ENCODE results near the gene ELOVL3. TPM values are rescaled to one million over a fixed set of nuclear protein-coding genes. Genes with fewer than 3 reads are reported as not detected.

ELOVL3 gene
- total RNA-seq, 4 donors from 2014 or later, result not detected

DNA sequence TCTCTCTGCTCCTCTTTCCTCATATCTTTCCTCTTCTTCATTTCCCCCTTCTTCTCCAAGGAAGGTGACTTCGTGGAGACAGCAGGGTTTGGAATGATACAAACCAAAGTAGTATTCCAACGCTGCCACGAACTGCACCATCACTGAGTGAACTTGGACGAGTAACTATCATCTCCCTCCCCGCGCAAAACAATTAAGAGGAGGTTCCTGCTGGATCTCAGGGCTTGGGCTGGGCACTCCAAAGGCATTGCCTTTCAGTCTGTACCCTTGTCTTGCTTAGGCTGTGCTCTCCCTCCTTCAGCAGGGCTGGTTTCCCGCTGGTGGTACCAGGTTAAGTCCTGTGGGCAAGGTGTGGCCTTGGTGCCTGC lies 16.0 kb downstream of the ELOVL3 start:
- TF ChIP-seq, protein P1, sequence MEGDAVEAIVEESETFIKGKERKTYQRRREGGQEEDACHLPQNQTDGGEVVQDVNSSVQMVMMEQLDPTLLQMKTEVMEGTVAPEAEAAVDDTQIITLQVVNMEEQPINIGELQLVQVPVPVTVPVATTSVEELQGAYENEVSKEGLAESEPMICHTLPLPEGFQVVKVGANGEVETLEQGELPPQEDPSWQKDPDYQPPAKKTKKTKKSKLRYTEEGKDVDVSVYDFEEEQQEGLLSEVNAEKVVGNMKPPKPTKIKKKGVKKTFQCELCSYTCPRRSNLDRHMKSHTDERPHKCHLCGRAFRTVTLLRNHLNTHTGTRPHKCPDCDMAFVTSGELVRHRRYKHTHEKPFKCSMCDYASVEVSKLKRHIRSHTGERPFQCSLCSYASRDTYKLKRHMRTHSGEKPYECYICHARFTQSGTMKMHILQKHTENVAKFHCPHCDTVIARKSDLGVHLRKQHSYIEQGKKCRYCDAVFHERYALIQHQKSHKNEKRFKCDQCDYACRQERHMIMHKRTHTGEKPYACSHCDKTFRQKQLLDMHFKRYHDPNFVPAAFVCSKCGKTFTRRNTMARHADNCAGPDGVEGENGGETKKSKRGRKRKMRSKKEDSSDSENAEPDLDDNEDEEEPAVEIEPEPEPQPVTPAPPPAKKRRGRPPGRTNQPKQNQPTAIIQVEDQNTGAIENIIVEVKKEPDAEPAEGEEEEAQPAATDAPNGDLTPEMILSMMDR (IDR thresholded peaks at IDR 0.05), result no peak
- TF ChIP-seq POLR2A (IDR thresholded peaks at IDR 0.05) (no peak), EP300 (IDR thresholded peaks at IDR 0.05) (no peak)
- peaks cover 0 to 12% of the 10 kb centered on the region in 2 donors for H3K27me3 ChIP-seq
- no peaks in the 10 kb centered on the region for H3K9me3 ChIP-seq
- H3K4me1 ChIP-seq, result peaks cover 0 to 48% (median 28%) of the 10 kb centered on the region in 4 donors
- H3K36me3 ChIP-seq, result no peaks in the 10 kb centered on the region
- no peak for DNase-seq (ENCODE audit: low spot score in 2 of 2)
- peak overlapping the region in 1 of 4 donors; percentile 46 for H3K27ac ChIP-seq
- whole genome bisulfite sequencing, 2 donors, result 13 to 22% methylated on average over 7 of the region's 7 CpGs
- peak overlapping the region; percentile 43 to 72 (median 56) for H3K4me3 ChIP-seq

DNA sequence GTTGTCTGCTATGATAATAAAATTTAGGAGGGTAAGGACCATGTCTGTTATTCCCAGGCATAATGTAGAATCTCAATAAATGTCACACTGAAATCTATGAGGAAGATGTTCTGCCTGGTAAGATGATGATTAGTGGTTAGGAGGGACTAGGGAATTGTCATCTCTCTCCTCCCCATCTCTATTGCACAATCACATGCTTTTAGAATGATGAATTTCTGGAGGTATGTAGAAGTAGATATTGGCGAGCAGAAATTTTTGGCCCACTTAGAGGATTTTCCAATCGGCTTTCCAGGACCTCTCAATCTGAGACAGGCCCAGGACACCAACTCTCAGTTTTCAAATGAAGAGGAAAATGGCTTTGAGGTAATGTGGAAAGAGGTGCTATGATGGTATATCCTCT lies 17.2 kb downstream of the ELOVL3 start:
- TF ChIP-seq, protein P1 (IDR thresholded peaks at IDR 0.05), result no peak
- TF ChIP-seq EP300 (IDR thresholded peaks at IDR 0.05), result peak in 1 of 2 donors; percentile 52
- Histone ChIP-seq H3K4me3 (no peak overlapping the region), H3K9me3 (no peaks in the 10 kb centered on the region), H3K27ac (no peak overlapping the region), H3K4me1 (peaks cover 0 to 60% (median 38%) of the 10 kb centered on the region in 4 donors), H3K27me3 (peaks cover 0 to 11% of the 10 kb centered on the region in 2 donors), H3K36me3 (no peaks in the 10 kb centered on the region)
- 71 to 79% methylated on average over 2 of the region's 2 CpGs for WGBS, 2 donors
- no peak for DNase-seq (ENCODE audit: low spot score in 2 of 2)

DNA sequence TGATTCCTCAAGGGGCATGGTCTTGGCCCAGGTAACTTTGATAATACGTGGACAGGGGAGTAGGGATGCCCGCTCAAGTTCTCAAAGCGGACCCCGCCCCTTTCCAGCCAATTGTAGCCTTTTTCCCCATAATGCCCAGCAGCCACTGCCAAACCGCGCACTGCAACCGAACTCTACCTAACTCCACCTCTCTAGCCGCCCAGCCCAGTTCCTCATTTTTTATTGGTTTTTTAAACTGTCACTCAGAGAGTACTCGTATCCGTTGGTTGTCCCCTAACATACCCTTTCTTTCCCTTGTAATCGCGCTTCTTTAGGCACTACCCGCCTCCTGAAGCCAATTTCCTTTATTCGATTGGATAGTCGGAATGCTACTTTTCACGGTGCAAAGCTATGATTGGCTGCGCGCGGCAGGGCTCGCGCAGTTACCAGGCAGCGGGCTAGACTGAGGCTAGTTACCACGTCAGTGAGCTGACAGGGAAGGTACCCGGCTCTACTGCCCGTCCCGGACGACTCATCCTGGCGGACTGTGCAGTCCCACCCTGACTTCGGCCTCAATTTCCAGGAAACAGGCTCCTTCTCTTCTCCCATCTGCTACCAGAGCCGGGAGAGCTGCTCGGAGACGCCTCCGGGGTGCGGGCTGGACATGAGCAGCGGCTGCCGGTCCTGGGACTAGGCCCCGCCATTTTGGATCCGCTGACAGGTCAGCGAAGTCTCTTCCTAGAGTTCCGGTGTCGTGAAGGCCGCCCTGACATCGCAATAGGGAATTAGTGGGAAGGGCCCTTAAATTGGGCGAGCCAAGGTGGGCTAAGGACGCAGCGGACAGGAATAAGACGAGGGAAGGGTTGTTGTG lies 19.2 kb downstream of the ELOVL3 start, which contains the start of gene GBF1:
Gene GBF1 (plus strand): TSS at position 451 of the 850 bp plus-strand sequence. CDS start 13,407 bp downstream, outside the sequence.
- WGBS, 2 donors, result 0% methylated on average over 42 to 45 of the region's 47 CpGs
- peaks cover 0 to 76% (median 41%) of the 10 kb centered on the region in 4 donors for H3K4me1 ChIP-seq
- H3K9me3 ChIP-seq, result no peaks in the 10 kb centered on the region
- peaks cover 0 to 7% of the 10 kb centered on the region in 2 donors for H3K27me3 ChIP-seq
- TF ChIP-seq, protein P1 (IDR thresholded peaks at IDR 0.05), result peak in 2 of 5 experiments; percentile 33 to 51
- TF ChIP-seq EP300 (IDR thresholded peaks at IDR 0.05), result peak; percentile 51 to 98
- peak; percentile 90 to 95 for TF ChIP-seq POLR2A (IDR thresholded peaks at IDR 0.05)
- peak within 1 kb of the TSS; percentile 61 to 84 (median 73) for H3K4me3 ChIP-seq
- peak within 1 kb of the TSS; percentile 25 to 90 (median 87) for H3K27ac ChIP-seq
- peak; percentile 84 to 90 for DNase-seq (ENCODE audit: low spot score in 2 of 2)
- no peaks in the 10 kb centered on the region for H3K36me3 ChIP-seq

DNA sequence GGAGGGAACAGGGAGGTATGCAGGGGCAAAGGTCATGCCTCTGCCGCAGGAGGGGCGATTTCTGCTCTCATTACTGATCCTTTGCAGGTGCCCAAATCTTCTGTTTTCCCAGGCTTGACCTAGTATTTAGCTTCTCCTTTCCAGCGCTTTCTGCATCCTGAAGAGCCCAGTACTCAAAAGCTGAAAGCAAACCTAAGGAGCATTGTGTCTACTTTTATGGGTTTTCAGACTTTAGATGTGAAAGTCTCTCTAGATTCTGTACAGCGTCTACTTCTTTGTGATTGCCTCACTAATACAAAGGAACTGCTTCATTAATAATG lies 19.8 kb downstream of the ELOVL3 start:
- peaks cover 0 to 71% (median 37%) of the 10 kb centered on the region in 4 donors for H3K4me1 ChIP-seq
- no peaks in the 10 kb centered on the region for H3K36me3 ChIP-seq
- TF ChIP-seq POLR2A (IDR thresholded peaks at IDR 0.05) (no peak), EP300 (IDR thresholded peaks at IDR 0.05) (no peak)
- TF ChIP-seq, protein P1 (IDR thresholded peaks at IDR 0.05), result no peak
- WGBS, 2 donors, result 0 to 4% methylated on average over 4 of the region's 4 CpGs
- peak overlapping the region; percentile 61 to 84 (median 73) for H3K4me3 ChIP-seq
- H3K9me3 ChIP-seq, result no peaks in the 10 kb centered on the region
- DNase-seq (ENCODE audit: low spot score in 2 of 2), result no peak
- H3K27me3 ChIP-seq, result peaks cover 0 to 1% of the 10 kb centered on the region in 2 donors
- H3K27ac ChIP-seq, result peak overlapping the region; percentile 25 to 90 (median 87)

DNA sequence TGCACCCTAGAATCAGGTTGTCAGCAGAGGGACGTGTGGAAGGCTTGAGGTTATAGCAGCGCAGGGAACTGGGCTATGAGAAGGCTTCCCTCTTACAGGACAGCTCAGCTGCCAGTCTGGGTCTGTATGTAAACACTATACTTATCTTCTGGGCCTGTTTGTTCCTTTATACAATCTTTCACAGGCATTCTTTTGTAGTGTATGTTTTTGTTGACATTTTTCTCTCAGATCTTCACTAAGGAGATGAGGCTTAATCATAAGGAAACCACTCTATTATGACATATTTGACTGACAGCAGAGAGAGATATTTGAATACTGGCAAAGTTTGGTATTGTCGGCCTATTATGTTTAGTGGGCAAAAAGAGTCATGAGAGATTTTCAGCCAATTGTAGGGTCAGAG lies 20.2 kb downstream of the ELOVL3 start:
- WGBS, 2 donors, result 10 to 18% methylated on average over 3 of the region's 3 CpGs
- H3K27ac ChIP-seq, result peak overlapping the region; percentile 25 to 90 (median 87)
- no peaks in the 10 kb centered on the region for H3K36me3 ChIP-seq
- DNase-seq (ENCODE audit: low spot score in 2 of 2), result no peak
- H3K9me3 ChIP-seq, result no peaks in the 10 kb centered on the region
- H3K27me3 ChIP-seq, result no peaks in the 10 kb centered on the region
- peaks cover 0 to 67% (median 33%) of the 10 kb centered on the region in 4 donors for H3K4me1 ChIP-seq
- no peak for TF ChIP-seq POLR2A (IDR thresholded peaks at IDR 0.05)
- TF ChIP-seq, protein P1 (IDR thresholded peaks at IDR 0.05), result no peak
- no peak for TF ChIP-seq EP300 (IDR thresholded peaks at IDR 0.05)
- H3K4me3 ChIP-seq, result peak overlapping the region; percentile 61 to 84 (median 73)
